MCF 10A (cell line): ENCODE data around the gene NOB1. TPM values are rescaled to one million over a fixed set of nuclear protein-coding genes. Genes with fewer than 3 reads are reported as not detected.

Experiments
- BruUV-seq: library from RNA; stranded (reverse); fragments of 400-500 nt; replicated peaks from 2 replicates; lab custom pipeline; 2021; lab: Mats Ljungman, UMichigan
- CTCF ChIA-PET: fragments of 300-600 bp; sonication (Branson Sonifier 250); formaldehyde crosslinking; extraction: SDS; loops from one replicate; lab custom pipeline; 2021; ENCODE audit warnings: antibody characterized with exemption, inconsistent platforms; lab: Yijun Ruan, JAX
- POLR2A ChIA-PET: fragments of 300-600, 350-650 bp; sonication (Branson Sonifier 250); formaldehyde crosslinking; extraction: SDS; loops from one replicate; lab custom pipeline; 2020; ENCODE audit warnings: antibody characterized with exemption, inconsistent platforms; lab: Yijun Ruan, JAX
- DNase-seq: peaks from one replicate; pipeline ENCODE4 v3.0.0-alpha.2; 2018; ENCODE audit not compliant: unreplicated experiment
- H3K27ac Mint-ChIP-seq: one replicate; pipeline ENCODE4 v1.8.0; 2022; ENCODE audit warnings: mild to moderate bottlenecking, low read depth, mixed read lengths; ENCODE audit not compliant: unreplicated experiment
- H3K27me3 Mint-ChIP-seq: one replicate; pipeline ENCODE4 v1.8.0; 2022; ENCODE audit warnings: mixed read lengths; ENCODE audit not compliant: insufficient read depth, unreplicated experiment
- H3K36me3 Mint-ChIP-seq: one replicate; pipeline ENCODE4 v1.8.0; 2022; ENCODE audit warnings: mild to moderate bottlenecking, moderate library complexity, mixed read lengths; ENCODE audit not compliant: insufficient read depth, unreplicated experiment
- H3K4me1 Mint-ChIP-seq: one replicate; pipeline ENCODE4 v1.8.0; 2022; ENCODE audit warnings: mixed read lengths; ENCODE audit not compliant: insufficient read depth, unreplicated experiment
- H3K4me3 Mint-ChIP-seq: one replicate; pipeline ENCODE4 v1.8.0; 2022; ENCODE audit warnings: mild to moderate bottlenecking, moderate library complexity, mixed read lengths; ENCODE audit not compliant: unreplicated experiment
- H3K9me3 Mint-ChIP-seq: one replicate; pipeline ENCODE4 v1.8.0; 2022; ENCODE audit warnings: mixed read lengths; ENCODE audit not compliant: unreplicated experiment
- intact Hi-C: fragments of 100-400 bp; cut with micrococcal nuclease; formaldehyde crosslinking; loops from 2 replicates; pipeline ENCODE4 v1.14.1; 2022
- total RNA-seq: library from RNA; stranded (reverse); gene quantifications from 2 replicates; pipeline ENCODE4 v1.2.3, GENCODE V29; 2022
- TF ChIP-seq, protein P1 (sequence below): fragments of 200-600 bp; IDR thresholded peaks from one replicate; pipeline ENCODE4 v1.8.0; 2022; ENCODE audit warnings: antibody characterized with exemption, mild to moderate bottlenecking; ENCODE audit not compliant: unreplicated experiment

NOB1 gene
- total RNA-seq, 1 experiment from 2014 or later: 110 TPM

DNA sequence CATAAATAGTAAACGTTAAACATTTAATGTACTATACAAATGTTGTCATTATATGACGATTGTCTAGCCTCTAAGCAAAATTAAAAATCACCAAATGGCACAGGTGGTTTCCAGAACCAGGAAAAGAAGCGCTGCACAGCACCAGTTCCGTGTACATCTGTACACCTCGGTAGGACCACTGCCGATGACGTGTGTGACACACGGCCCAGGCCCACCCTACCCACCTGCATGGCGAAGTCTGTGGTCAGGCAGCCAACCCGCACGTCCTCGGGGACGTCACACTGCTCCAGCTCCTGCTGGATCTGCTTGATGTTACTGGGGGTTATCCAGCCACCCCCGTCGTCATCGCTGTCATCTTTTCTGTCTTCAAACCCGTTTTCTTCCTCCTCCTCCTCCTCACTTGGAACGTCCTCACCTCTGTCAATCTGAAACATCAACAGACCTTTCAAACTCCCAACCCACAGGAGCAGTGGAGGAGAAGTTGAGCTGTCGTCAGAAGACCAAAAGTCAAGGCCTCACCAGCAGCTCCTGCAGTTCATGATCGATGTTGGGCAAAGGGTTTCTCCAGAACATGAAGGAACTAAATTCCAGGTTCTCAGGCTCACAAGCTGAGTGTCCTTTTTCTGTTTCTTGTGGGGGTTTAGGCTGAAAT is 5.9 kb downstream of the NOB1 start:
- Mint-ChIP-seq H3K27ac (no peak overlapping the region), H3K9me3 (no peaks in the 10 kb centered on the region), H3K4me1 (no peaks in the 10 kb centered on the region), H3K4me3 (no peak overlapping the region), H3K27me3 (no peaks in the 10 kb centered on the region), H3K36me3 (peaks cover 86% of the 10 kb centered on the region)
- intact Hi-C loops: no loop called here
- no TSS peak for BruUV-seq
- CTCF ChIA-PET: interaction anchor here (0.6 kb wide), 1 partner anchor 45 kb away, joined by 5 read pairs; no protein-coding TSS in a partner anchor
- DNase-seq: no peak
- TF ChIP-seq, protein P1, sequence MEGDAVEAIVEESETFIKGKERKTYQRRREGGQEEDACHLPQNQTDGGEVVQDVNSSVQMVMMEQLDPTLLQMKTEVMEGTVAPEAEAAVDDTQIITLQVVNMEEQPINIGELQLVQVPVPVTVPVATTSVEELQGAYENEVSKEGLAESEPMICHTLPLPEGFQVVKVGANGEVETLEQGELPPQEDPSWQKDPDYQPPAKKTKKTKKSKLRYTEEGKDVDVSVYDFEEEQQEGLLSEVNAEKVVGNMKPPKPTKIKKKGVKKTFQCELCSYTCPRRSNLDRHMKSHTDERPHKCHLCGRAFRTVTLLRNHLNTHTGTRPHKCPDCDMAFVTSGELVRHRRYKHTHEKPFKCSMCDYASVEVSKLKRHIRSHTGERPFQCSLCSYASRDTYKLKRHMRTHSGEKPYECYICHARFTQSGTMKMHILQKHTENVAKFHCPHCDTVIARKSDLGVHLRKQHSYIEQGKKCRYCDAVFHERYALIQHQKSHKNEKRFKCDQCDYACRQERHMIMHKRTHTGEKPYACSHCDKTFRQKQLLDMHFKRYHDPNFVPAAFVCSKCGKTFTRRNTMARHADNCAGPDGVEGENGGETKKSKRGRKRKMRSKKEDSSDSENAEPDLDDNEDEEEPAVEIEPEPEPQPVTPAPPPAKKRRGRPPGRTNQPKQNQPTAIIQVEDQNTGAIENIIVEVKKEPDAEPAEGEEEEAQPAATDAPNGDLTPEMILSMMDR: no peak
- POLR2A ChIA-PET: interaction anchor here (1.3 kb wide), 1 partner anchor 21 kb away, joined by 5 read pairs; no protein-coding TSS in a partner anchor

DNA sequence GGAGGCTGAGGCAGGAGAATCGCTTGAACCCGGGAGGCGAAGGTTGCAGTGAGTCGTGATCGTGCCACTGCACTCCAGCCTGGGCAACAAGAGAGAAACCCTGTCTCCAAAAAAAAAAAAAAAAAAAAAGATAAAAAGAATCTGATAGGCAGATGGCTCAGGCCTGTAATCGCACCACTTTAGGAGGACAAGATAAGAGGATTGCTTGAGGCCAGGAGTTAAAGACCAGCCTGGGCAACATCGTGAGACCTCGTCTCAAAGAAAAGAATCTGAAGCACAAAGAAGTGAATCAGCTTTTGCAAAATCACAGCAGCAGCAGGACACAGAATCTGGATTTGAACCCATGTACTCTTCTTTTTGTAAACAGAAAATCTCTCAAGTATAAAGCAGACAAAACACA is 7.6 kb downstream of the NOB1 start:
- TF ChIP-seq, protein P1: no peak
- Mint-ChIP-seq H3K36me3 (peaks cover 95% of the 10 kb centered on the region), H3K27me3 (no peaks in the 10 kb centered on the region), H3K27ac (no peak overlapping the region), H3K4me3 (no peak overlapping the region), H3K9me3 (no peaks in the 10 kb centered on the region), H3K4me1 (peaks cover 10% of the 10 kb centered on the region)
- ChIA-PET CTCF (interaction anchor here (0.7 to 1.6 kb wide), 3 partner anchors 8 to 44 kb away, joined by 3 to 7 read pairs (median 4); partner anchors contain the start of gene NOB1), POLR2A (interaction anchor here (0.7 to 1.8 kb wide), 3 partner anchors 15 to 773 kb away, joined by 3 to 7 read pairs (median 4); partner anchors contain the start of gene WWP2)
- DNase-seq: no peak
- intact Hi-C loops: no loop called here
- no TSS peak for BruUV-seq

DNA sequence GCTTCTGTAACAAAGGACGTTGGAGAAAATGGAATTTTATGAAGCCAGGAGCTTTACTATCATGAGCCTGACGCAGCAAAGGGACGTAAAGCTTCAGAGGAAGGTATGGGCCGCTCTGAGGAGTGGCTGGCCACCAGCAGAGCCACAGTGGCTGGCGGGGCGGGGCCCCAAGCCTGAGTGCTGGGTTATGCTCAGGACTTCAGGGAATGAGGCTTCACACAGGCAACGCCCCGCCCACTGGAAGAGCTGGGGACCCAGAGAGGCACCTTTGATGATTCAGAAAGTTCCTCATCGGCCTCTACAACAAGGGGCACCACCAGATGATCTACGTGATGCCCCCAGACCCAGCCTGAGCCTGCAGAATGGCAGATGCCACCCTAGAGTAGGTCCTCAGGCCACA is 8.8 kb downstream of the NOB1 start:
- H3K27ac Mint-ChIP-seq: peak overlapping the region; percentile 35
- intact Hi-C loops: no loop called here
- H3K9me3 Mint-ChIP-seq: no peaks in the 10 kb centered on the region
- no peak for DNase-seq
- H3K36me3 Mint-ChIP-seq: peaks cover 95% of the 10 kb centered on the region
- no peak overlapping the region for H3K4me3 Mint-ChIP-seq
- H3K4me1 Mint-ChIP-seq: peaks cover 11% of the 10 kb centered on the region
- TF ChIP-seq, protein P1: no peak
- H3K27me3 Mint-ChIP-seq: no peaks in the 10 kb centered on the region
- BruUV-seq: no TSS peak
- ChIA-PET POLR2A (interaction anchor here (0.6 to 1.8 kb wide), 4 partner anchors 8 to 87 kb away, joined by 3 to 9 read pairs (median 6); partner anchors contain the start of genes NOB1 and WWP2), CTCF (interaction anchor here (2.6 kb wide), 1 partner anchor 8 kb away, joined by 9 read pairs; the partner anchor contains the start of gene NOB1)

DNA sequence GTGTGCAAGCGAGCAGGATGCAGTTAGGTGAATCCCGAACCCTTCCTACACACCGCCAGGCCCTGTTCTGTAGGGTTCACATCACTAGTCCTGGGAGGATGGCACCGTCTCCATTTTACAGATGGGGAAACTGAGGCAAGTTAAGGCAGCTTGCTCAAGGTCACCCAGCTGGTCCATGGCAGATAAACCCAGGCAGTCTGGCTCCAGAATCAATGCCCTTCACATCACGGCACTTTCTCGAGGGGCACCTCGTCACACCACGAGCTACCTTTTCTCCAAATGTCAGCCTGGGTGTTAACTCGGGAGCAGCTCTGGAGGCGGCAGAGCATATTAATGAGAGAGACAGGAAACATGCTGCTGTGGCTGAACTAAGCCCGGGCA is 9.5 kb downstream of the NOB1 start:
- no peak for DNase-seq
- CTCF ChIA-PET: interaction anchor here (2.6 kb wide), 1 partner anchor 9 kb away, joined by 9 read pairs; the partner anchor contains the start of gene NOB1
- BruUV-seq: no TSS peak
- intact Hi-C loops: no loop called here
- Mint-ChIP-seq H3K27ac (no peak overlapping the region), H3K9me3 (no peaks in the 10 kb centered on the region), H3K4me1 (peaks cover 11% of the 10 kb centered on the region), H3K36me3 (peaks cover 95% of the 10 kb centered on the region), H3K27me3 (no peaks in the 10 kb centered on the region), H3K4me3 (no peak overlapping the region)
- POLR2A ChIA-PET: interaction anchor here (0.8 to 1.8 kb wide), 3 partner anchors 9 to 19 kb away, joined by 5 to 9 read pairs (median 7); partner anchors contain the start of genes NOB1, NQO1 and WWP2
- TF ChIP-seq, protein P1: no peak
